AG09319 (cell line): Measurements from ENCODE around the gene PEX11B.

ENCODE experiments used
- DNase-seq: peaks from one replicate; pipeline ENCODE4 v3.0.0-alpha.2; 2010; ENCODE audit warnings: low read depth; ENCODE audit errors: extremely low read depth
- CTCF ChIP-seq: IDR thresholded peaks from 2 replicates; pipeline ENCODE4 v1.5.1; 2011; ENCODE audit warnings: low read depth, mild to moderate bottlenecking, inconsistent platforms, low read length, moderate library complexity

PEX11B gene

GRCh38 chr1:145957443-145958319, 39.2 kb upstream of the PEX11B start, which contains the start of gene LIX1L:
TSS of gene LIX1L (minus strand) at chr1:145958017. CDS start at chr1:145957927, 90 bp downstream.
- no peak for TF ChIP-seq CTCF
- peak; percentile 90 for DNase-seq

GRCh38 chr1:145956781-145957442, 38.4 kb upstream of the PEX11B start:
- no peak for TF ChIP-seq CTCF
- no peak for DNase-seq

- DNase-seq: no peak
- TF ChIP-seq CTCF: no peak
Observed at GRCh38 chr1:145956361-145956760, 37.8 kb upstream of the PEX11B start.

GRCh38 chr1:145955436-145955835, 36.9 kb upstream of the PEX11B start:
- no peak for DNase-seq
- no peak for TF ChIP-seq CTCF

- TF ChIP-seq CTCF: no peak
- no peak for DNase-seq
Observed at GRCh38 chr1:145953861-145954260, 35.3 kb upstream of the PEX11B start.

- no peak for DNase-seq
- no peak for TF ChIP-seq CTCF
Observed at GRCh38 chr1:145952903-145953302, 34.4 kb upstream of the PEX11B start.

GRCh38 chr1:145951526-145951925, 33.0 kb upstream of the PEX11B start:
- TF ChIP-seq CTCF: no peak
- DNase-seq: no peak
